NCI-H1417 treated with DMSO at 0.1 percent for 48 hours (cell line): ENCODE data around the gene SYS1.
A peak's percentile ranks its signal among the peaks of the same experiment; 100 is the strongest.

Experiments used
- DNase-seq: peaks from one replicate; lab custom pipeline; 2025; lab: John Stamatoyannopoulos, UW

The SYS1 gene

DNA sequence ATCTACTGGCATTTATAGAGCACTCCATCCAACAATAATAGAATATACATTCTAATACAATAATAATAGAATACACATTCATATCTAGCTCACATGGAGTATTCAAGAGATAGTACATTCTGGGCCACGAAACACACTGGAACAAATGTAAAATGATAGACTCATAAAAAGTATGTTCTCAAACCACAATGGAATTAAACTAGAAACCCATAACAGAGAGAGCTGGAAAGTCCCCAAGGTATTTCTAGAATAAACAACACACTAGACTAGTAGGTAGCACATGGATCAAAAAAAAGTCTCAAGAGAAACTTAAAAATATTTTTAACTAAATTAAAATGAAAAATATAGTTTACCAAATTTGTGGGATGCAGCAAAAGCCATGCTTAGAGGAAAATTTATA is 24.3 kb downstream of the SYS1 start:
- no peak for DNase-seq

DNA sequence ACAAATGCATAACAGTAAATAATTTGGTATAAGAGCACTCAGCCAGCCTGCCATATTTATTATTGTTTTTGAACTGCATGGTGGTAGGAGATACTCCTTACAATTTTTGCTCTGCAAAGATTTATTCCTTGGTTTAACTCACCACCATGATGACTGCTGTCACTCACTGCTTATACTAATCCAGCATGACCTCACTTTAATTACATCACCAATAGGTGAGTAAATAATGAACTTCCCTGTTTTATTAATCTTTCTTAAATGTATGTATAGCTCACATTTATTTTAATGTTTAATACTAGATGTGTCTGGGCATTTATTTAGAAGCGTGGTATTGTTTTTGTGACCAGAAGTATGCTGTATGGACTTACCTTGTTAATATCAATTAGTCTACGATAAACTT is 28.0 kb downstream of the SYS1 start:
- DNase-seq: no peak

DNA sequence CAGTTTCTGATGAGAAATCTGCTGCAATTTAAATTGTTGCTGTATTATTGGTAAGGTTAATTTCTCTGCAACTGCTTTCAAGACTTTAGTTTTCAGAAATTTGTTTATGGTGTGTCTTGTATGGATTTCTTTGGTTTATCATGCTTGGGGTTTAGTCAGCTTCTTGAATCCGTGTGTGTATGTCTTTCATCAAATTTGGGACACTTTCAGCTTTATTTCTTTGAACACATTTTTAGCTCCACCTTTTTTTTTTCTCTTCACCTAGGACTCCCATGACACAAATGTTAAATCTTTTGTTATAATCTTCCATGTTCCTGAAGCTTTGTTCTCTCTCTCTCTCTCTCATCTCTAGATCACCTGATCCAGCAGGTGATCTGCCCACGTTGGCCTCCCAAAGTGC is 28.6 kb downstream of the SYS1 start:
- no peak for DNase-seq

DNA sequence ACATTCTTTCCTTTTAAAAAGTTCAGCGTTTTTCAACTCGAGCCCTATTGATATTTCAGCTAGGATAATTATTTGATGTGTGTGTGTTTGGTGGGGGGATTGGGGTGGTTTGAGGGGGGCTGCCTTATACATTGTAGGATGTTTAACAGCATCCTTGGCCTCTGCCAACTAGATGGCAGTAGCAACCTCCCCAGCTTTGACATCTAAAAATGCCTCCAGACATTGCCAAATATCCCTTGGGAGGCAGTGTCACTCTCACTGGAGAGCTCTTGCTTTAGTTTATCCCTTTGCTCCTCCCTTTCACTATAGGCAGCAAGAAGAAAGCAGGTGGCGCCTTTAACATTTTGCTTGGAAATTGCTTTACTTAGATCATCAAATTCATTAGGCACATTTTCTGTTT is 29.8 kb downstream of the SYS1 start:
- DNase-seq: no peak

DNA sequence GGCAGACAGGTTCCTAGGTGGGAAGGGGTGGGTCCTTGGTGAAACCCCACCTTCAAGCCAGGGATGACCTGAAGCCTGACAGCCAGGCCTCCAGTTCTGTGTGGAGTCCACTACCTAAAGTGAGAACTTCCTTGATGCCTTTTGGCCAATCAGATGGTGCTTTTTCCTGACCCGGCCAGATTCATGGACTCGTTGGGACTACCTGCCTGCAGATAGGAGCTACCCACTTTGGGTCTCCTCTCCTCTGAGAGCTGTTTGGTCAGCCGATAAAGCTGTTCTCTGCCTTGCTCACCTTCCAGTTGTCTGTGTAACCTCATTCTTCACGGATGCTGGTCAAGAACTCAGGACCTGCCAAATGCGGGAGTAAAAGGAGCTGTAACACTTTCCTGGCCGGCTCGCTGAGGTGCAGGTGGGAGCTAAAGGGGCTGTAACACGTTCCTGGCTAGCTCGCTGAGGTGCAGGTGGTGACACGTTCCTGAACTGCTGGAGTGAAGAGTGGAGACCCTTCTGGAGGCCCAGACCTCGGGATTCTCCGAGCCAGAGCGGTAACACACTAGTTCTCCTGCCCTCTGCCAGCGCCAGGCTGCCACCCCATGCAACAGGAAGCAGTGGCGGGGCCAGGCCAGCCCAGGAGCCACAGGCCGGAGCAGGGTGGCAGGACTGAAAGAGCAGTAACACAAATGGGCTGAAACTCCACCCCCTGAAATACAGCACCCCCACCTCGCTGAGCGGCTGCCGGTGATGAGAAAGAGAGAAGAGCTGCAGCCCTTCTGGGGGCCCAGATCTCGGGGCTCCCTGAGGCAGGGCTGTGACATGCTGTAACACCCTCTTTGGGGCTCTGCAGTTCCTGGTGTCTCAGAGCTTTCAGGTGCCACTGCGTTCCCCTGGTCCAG is 31.5 kb downstream of the SYS1 start:
- DNase-seq: no peak

DNA sequence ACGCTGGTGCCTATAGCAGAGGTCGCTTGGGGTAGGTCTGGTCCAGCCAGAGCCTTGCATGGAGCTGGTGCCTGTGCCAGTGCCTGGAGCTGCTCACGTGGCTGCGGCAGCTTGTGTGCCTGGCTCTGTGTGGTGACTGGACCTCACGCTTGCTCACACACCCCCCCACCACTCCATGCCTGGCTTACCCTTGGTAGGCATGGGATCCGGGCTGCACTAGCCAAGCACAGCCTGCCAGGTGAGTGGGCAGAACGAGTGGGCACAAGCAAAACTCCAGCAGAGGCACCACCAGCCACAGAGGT is 32.1 kb downstream of the SYS1 start:
- DNase-seq: no peak

DNA sequence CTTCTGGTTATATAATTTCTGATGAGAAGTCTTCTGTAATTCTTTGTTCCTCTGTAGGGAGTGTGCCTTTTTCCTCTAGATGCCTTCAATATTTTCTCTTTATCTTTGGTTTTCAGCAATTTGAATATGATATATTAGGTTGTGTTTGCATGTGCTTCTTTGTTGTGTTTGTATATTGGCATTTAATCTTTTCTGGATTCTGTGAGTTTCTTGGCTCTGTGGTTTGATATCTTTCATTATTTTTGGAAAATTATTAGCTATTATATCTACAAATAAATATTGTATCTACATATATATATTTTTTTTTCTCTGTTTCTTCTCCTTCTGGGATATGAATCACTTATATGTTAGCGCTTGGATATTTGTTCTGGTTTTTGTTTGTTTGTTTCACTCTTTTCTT is 36.1 kb downstream of the SYS1 start:
- no peak for DNase-seq

DNA sequence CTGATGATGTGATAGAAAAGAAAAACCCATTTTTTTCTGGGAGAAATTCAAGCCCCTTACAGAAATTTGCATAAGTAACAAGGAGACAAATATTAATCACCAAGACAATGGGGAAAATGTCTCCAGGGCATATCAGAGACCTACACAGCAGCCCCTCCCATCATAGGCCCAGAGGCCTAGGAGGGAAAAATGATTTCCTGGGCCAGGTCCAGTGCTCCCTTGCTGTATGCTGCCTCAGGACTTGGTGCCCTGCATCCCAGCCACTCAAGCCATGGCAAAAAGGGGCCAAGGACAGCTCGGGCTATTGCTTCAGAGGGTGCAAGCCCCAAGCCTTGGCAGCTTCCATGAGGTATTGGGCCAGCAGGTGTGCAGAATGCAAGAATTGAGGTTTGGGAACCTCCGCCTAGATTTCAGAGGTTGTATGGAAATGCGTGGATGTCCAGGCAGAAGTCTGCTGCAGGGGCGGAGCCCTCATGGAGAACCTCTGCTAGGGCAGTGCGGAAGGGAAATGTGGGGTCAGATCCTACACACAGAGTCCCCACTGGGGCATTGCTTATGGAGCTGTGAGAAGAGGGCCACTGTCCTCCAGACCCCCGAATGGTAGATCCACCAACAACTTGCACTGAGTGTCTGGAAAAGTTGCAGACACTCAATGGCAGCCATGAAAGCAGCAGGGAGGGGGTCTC is 37.5 kb downstream of the SYS1 start:
- no peak for DNase-seq

DNA sequence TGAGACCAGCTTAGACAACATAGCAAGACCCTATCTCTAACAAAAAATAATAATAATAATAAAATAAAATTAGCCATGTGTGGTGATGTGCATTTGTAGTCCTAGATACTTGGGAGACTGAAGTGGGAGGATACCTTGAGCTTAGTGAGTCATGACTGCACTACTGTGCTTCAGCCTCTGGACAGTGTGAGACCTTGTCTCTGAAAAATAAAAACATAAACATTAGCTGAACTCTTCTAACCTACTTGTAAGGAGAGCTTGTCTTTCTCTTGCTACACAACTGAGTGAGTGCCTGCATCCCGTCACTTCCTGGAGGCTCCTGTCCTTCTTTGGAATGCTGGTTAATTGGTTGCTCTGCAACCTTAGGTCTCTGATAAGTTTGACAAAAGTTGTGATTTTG is 40.0 kb downstream of the SYS1 start:
- no peak for DNase-seq

DNA sequence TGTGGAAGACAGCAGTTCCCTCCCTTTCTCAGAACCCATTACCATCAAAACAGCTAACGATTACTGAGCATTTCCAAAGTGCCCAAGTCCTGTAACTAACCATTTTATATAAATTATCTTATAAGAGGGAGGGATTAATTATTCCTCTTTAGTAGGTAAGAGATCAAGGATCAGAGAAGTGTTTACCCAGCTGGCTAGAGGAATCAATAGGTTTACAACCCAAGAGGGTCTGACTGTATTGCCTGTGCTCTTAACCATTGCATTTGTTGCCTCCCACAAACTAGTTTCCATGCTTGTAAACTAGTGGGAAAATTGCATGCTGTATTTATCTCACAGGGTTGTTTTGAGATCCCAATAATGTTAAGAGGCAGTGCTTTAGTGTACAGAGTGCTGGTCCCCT is 41.5 kb downstream of the SYS1 start:
- peak; percentile 61 for DNase-seq

DNA sequence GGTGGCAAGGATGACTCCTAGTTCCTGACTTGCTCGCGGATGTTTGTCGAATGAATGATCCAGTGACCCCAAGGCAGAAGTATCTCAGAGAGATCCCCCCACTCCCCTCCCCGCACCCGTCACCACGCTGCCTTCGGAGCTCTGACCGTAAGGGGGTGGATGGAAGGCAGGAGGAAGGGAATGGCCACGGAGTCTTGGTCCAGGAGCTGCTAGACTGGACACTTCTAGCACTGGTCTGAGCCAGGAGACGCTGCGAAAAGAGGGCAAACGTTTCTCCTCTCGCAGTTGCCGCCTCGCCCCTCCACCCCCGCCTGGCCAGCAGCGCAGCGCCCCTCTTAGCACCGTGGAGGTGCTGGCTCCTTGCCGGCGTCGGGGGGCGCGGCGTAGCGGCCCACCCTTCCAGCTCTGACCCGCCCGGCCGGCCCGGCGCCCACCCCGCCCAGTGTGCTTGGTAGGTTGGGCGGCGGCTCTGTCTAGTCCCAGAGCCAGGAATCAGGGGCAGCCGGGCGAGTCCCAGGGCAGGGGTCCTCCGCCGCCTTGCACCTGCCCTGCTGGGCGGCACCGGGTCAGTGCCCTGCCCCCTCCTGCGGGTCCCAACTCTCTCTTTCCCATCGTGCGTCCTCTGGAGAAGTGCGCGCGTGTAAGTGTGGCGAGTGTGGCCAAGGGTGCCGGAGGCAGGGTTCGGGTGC is 42.8 kb downstream of the SYS1 start:
- DNase-seq: no peak

DNA sequence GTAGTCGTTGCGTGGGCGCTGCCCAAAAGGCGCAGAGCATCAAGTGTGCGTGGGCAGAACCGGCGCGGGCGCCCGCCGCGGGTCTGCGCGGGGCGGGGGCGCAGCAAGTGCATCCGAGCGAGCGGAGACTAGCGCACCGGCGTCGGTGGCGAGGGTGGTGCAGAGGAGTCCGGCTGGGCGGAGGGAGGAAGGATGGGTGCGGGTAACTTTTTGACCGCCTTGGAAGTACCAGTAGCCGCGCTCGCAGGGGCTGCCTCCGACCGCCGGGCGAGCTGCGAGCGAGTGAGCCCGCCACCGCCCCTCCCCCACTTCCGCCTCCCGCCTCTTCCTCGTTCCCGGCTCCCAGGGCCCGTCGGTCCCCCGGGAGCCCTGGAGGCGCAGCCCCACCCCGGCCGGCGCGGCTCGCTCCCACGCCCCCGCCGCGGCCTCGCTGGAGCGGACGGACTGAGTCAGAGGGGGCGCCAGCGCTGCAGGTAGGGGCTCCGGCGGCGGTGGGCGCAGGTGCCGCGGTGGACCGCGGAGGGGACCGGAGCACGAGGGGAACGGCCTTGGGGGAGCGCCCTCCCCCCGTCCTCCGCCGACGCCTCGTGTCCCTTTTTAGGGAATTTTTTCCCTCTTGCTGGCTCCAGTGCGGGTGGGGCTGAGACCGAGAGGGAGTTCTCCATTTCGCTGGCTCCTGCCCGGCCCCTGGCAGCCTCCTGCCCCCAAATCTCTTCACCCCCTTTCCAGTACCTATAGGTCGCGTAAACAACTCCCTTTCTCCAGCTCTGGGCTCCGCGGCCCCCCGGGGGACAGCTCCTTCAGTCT is 43.5 kb downstream of the SYS1 start:
- no peak for DNase-seq

DNA sequence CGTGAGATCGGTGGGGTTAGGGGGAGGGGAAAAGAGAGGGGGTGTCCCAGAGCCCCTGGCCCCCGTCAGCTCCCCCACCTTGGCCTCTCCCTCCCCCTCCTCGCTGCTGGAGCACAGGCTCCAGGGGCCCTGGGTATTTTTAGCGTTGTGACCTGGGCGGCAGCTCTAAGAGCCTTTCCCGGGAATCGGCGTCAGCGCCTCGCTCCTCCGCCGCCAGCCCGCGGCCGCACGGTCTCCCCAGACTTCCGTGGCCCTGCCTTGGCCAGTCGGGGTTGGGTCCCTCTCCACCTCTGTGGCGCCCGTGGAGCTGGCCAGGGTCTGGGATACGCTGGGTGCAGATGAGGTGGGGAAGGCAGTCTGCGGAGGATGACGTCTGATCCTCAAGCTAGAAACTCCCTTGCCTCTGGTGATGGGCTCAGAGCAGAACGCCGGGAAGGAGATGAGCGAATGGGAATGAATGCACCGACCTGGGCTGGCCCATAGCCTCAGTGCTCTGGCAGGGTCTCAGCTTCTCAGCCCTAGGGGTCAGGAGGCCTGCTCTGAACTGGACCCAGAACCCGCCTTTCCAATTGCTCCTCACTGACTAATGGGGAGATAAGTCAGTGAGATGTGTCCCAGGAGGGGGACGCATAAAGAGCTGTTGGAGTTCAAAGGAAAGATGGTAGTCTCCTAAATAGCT is 44.2 kb downstream of the SYS1 start:
- DNase-seq: no peak

DNA sequence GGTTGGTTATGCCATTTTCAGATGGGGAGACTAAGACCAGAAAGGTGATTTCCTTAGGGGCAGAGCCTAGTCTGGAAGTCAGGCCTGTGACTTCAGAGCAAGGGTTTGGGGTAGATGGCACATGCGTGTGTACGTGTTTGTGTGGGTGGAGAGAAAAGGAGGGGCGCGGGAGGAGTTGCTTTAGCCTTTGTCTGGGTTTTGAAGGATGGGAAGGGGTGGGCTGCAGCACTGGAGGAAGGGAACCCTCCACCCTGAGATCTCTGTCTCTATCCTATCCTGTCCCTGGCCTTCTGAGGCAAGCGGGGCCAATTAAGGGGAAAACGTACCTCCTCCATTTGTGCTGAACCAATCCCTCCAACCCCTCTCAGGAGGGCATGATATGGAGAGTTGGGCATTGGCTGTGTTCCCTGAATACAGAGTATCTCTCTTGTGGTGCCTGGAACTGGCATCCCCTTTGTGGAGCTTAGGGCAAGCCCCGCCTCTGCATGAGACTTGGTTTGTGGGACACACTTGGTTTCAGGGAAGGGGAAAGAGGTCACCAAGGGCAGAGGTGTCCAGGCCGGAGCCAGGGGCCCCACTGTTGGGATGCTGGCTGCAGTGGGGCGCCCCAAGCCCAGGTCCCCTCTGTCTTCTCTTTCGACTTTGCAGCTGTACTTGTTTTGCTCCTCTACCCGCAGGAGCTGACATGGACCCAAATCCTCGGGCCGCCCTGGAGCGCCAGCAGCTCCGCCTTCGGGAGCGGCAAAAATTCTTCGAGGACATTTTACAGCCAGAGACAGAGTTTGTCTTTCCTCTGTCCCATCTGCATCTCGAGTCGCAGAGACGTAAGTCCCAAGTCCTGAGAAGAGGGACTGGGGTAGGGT is 45.1 kb downstream of the SYS1 start, which contains the start of gene DBNDD2:
TSS of gene DBNDD2 (plus strand) at position 507 of the 863 bp plus-strand sequence. CDS start at position 686, 179 bp downstream.
- DNase-seq: no peak

DNA sequence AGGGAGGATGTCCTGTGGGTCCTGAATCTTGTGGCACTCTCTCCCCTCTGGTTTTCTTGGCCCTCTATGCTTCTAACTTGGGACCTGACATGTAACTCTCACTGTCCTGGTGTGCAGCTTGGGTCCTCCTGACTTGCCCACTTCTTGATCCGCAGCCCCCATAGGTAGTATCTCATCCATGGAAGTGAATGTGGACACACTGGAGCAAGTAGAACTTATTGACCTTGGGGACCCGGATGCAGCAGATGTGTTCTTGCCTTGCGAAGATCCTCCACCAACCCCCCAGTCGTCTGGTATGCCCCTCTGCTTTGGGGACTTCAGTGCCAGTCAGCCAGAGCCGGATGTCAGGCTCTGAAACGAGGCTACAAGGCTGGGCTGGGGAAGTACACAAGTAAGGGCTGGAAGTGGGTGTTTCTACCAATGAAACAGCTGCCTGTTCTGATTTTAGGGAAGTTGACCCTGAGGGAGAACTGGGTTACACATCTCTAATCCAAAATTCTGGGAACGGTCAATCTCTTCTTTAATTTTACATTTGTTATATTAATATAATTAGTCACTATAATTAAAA is 45.8 kb downstream of the SYS1 start:
- no peak for DNase-seq

DNA sequence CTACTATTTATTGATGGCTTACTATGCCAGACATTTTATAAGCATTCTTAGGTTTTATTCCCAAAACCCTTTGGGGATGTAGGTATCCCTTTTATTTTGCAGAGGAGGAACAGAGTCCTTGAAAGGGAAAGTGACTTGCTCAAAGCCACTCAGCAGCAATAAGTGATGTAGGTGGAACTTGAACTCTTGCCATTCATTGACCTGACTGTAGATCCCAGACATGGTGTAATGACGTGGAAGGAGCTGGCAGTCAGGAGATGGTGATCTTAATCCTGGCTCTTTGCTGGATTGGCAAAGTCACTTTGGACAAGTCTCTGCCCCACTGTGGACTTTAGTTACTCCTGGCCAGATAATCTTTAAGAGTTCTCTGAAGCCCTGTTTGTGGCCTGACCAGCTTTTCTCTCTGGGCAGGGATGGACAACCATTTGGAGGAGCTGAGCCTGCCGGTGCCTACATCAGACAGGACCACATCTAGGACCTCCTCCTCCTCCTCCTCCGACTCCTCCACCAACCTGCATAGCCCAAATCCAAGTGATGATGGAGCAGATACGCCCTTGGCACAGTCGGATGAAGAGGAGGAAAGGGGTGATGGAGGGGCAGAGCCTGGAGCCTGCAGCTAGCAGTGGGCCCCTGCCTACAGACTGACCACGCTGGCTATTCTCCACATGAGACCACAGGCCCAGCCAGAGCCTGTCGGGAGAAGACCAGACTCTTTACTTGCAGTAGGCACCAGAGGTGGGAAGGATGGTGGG is 46.7 kb downstream of the SYS1 start:
- no peak for DNase-seq

DNA sequence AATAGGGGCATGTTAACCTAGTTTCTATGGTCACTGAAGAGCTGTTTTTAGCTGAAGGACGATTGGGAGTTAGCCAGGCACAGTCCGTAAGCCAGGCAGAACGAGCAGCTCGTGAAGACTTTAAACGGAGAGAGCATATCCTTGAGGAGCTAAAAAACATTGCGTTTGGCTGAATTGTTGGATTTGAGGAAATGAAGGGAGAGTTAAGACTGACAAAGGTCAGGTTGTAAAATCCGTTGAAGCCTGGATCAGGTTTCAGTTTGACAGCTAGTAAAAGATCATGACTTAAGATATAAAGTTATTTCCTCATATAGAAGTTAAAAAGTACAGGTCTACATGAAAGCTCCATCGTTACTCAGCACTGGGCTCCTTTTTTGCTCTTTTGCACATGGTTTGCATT is 47.9 kb downstream of the SYS1 start:
- DNase-seq: no peak

DNA sequence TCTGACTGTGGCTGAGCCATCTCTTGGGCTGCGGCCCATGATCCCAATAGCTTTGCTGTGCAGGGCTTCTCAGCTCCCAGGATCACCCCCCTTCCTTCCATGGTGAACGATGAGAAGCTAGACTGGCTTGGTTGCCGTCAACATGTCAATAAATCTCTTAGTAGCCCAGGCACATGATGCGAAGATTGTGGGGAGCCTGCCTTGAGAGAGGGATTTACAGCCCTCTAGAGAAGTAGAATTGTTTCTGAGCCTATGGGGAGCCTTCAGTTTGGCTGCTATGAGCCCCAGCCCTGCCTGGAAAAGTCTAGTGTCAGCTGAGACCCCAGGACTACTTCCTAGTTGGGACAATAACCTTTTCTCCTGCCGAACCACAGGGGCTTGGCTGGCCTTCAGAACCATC is 49.7 kb downstream of the SYS1 start:
- no peak for DNase-seq

DNA sequence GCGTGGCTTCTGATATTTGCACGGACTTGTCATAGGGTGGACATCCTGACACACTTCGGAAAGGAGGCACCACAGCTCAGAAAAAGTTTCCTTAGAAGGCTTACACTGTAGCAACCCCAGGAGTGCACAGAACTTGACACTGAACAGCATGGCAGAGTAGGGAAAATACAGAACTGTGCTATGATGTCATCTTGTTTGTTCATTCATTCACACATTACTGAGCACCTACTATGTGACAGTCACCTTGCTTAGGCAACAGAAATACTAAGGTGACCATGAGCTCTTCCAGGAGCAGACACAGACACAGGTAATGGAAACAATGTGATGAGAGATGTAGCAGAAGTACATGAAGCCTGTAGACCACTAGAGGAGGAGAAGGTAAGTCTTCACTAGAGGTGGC is 50.5 kb downstream of the SYS1 start:
- DNase-seq: no peak
